Liver (tissue), 3 donors: ENCODE results near the gene CELSR1.

Source experiments
- ATF3 ChIP-seq: IDR thresholded peaks from 2 replicates; pipeline ENCODE4 v1.6.1; 2016; ENCODE audit warnings: antibody characterized with exemption
- CTCF ChIP-seq: fragments of 150-350 bp; IDR thresholded peaks from 2 replicates; pipeline ENCODE4 v1.5.1; 2017; ENCODE audit warnings: improper control_type of control experiment, low read depth, low read length; ENCODE audit not compliant: missing input control
- FOXA1 ChIP-seq: IDR thresholded peaks from 2 replicates; pipeline ENCODE4 v1.6.1; 2016; ENCODE audit warnings: antibody characterized with exemption
- GABPA ChIP-seq, 2 donors: IDR thresholded peaks in 1 of 2; conservative IDR thresholded peaks in 1 of 2; 2 replicates each; pipeline ENCODE4 v1.6.1; 2016; ENCODE audit warnings: antibody characterized with exemption in 2 of 2, mild to moderate bottlenecking in 1 of 2, moderate library complexity in 1 of 2
- HNF4G ChIP-seq: IDR thresholded peaks from 2 replicates; pipeline ENCODE4 v1.6.1; 2016; ENCODE audit warnings: antibody characterized with exemption
- JUND ChIP-seq, 2 donors: IDR thresholded peaks; 2 replicates each; pipeline ENCODE4 v1.6.1; 2016; ENCODE audit warnings: antibody characterized with exemption in 2 of 2
- MAX ChIP-seq: IDR thresholded peaks from 2 replicates; pipeline ENCODE4 v1.6.1; 2016; ENCODE audit warnings: antibody characterized with exemption
- REST ChIP-seq: IDR thresholded peaks from 2 replicates; pipeline ENCODE4 v1.6.1; 2016; ENCODE audit warnings: antibody characterized with exemption, mild to moderate bottlenecking
- RXRA ChIP-seq, 2 donors: IDR thresholded peaks; 2 replicates each; pipeline ENCODE4 v1.6.1; 2017 to 2018; ENCODE audit warnings: antibody characterized with exemption in 2 of 2, mild to moderate bottlenecking in 1 of 2
- SP1 ChIP-seq: IDR thresholded peaks from 2 replicates; pipeline ENCODE4 v1.6.1; 2018; ENCODE audit warnings: antibody characterized with exemption, mild to moderate bottlenecking
- TAF1 ChIP-seq: conservative IDR thresholded peaks from 2 replicates; pipeline ENCODE4 v1.6.1; 2016; ENCODE audit warnings: antibody characterized with exemption, mild to moderate bottlenecking
- YY1 ChIP-seq: IDR thresholded peaks from 2 replicates; pipeline ENCODE4 v1.6.1; 2016; ENCODE audit warnings: antibody characterized with exemption, mild to moderate bottlenecking
- donor health status: healthy.
- donor health status: healthy.

- TF ChIP-seq RXRA (IDR thresholded peaks at IDR 0.05) (no peak), CTCF (no peak), TAF1 (no peak), JUND (IDR thresholded peaks at IDR 0.05) (no peak), REST (no peak), MAX (no peak), YY1 (no peak), HNF4G (no peak), GABPA (IDR thresholded peaks at IDR 0.05 in 1 of 2, conservative IDR thresholded peaks at IDR 0.05 in 1 of 2) (no peak), SP1 (no peak), FOXA1 (no peak), ATF3 (no peak)
These were observed 167.5 kb downstream of the CELSR1 start for GRCh38 chr22:46369716-46370583.
